Measurements from ENCODE around the gene PTRH2. TPM values are rescaled to one million over a fixed set of nuclear protein-coding genes. Genes with fewer than 3 reads are reported as not detected.

PTRH2 gene
- total and polyA plus RNA-seq, 4 donors, result 10.5 to 66.0 (median 29.1) TPM

DNA sequence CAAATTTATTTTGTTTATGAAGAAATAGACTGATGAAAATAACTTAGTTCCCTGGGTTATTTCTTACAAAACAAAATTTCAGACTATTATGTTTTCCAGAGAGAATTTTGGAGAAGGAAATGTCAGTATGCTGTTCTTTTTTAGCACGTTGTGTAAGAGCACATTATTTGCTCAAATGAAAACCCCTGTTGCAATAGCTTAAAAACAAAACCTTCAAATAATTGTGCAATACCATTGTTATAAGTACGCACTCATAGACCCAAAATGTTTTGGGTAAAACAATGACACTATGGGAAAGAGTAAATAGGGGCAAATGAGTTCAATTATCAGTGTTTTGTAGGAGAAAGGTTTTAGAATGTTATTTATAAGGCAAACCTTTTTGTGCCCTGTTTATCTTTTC, 18.5 kb upstream of the PTRH2 start:
- TF ChIP-seq, protein P1, sequence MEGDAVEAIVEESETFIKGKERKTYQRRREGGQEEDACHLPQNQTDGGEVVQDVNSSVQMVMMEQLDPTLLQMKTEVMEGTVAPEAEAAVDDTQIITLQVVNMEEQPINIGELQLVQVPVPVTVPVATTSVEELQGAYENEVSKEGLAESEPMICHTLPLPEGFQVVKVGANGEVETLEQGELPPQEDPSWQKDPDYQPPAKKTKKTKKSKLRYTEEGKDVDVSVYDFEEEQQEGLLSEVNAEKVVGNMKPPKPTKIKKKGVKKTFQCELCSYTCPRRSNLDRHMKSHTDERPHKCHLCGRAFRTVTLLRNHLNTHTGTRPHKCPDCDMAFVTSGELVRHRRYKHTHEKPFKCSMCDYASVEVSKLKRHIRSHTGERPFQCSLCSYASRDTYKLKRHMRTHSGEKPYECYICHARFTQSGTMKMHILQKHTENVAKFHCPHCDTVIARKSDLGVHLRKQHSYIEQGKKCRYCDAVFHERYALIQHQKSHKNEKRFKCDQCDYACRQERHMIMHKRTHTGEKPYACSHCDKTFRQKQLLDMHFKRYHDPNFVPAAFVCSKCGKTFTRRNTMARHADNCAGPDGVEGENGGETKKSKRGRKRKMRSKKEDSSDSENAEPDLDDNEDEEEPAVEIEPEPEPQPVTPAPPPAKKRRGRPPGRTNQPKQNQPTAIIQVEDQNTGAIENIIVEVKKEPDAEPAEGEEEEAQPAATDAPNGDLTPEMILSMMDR (IDR thresholded peaks at IDR 0.05; ENCODE audit: control extremely low read depth, extremely low read depth), result no peak
- ATAC-seq (ENCODE audit: insufficient read depth, low FRiP score) (peak; percentile 11), DNase-seq (peak in 2 of 3 donors; percentile 76 to 84)
- Histone ChIP-seq H3K36me3 (ENCODE audit: control insufficient read depth in 4 of 4, insufficient read depth in 4 of 4, low read length in 4 of 4) (no peaks in the 10 kb centered on the region), H3K9me3 (ENCODE audit: control insufficient read depth in 4 of 4, insufficient read depth in 3 of 4, low read length in 3 of 4) (no peaks in the 10 kb centered on the region), H3K4me1 (ENCODE audit: control insufficient read depth in 5 of 5, insufficient read depth in 5 of 5, low read length in 5 of 5) (peaks cover 0 to 12% (median 8%) of the 10 kb centered on the region in 5 donors), H3K4me3 (no peak overlapping the region), H3K9ac (ENCODE audit: insufficient read depth in 1 of 2, low read length in 2 of 2) (peak overlapping the region in 1 of 2 donors; percentile 61), H3K27ac (ENCODE audit: low read depth in 1 of 2, low read length in 1 of 2) (no peak overlapping the region), H3K27me3 (ENCODE audit: control insufficient read depth in 3 of 3, insufficient read depth in 3 of 3, low read length in 2 of 3) (no peaks in the 10 kb centered on the region)
- 13 to 27% methylated on average over 2 of the region's 2 CpGs for WGBS, 2 donors

DNA sequence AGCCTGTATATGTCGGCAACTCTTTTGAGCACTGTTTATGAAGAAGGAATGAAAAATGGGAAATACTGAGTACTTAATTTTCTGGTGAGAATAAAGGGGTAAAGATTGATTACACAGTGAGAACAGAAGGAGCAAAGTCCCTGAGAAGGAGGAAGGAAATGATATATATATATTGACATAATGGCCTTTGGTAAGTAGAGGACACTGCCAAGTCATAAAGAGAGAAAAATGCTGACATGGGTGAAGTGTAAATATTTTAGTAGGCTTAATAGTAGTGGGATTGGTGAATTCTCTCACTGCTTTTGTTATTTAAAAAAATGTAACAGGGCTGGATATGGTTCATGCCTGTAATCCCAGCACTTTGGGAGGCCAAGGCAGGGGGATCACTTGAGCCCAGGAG, 16.4 kb upstream of the PTRH2 start:
- WGBS, 2 donors, result 72 to 76% methylated on average over 1 of the region's 1 CpG
- Histone ChIP-seq H3K27me3 (ENCODE audit: control insufficient read depth in 3 of 3, insufficient read depth in 3 of 3, low read length in 2 of 3) (no peaks in the 10 kb centered on the region), H3K36me3 (ENCODE audit: control insufficient read depth in 4 of 4, insufficient read depth in 4 of 4, low read length in 4 of 4) (no peaks in the 10 kb centered on the region), H3K9ac (ENCODE audit: insufficient read depth in 1 of 2, low read length in 2 of 2) (no peak overlapping the region), H3K4me1 (ENCODE audit: control insufficient read depth in 5 of 5, insufficient read depth in 5 of 5, low read length in 5 of 5) (peaks cover 0 to 12% (median 8%) of the 10 kb centered on the region in 5 donors), H3K9me3 (ENCODE audit: control insufficient read depth in 4 of 4, insufficient read depth in 3 of 4, low read length in 3 of 4) (no peaks in the 10 kb centered on the region), H3K4me3 (no peak overlapping the region), H3K27ac (ENCODE audit: low read depth in 1 of 2, low read length in 1 of 2) (no peak overlapping the region)
- DNase-seq, result no peak
- TF ChIP-seq, protein P1 (IDR thresholded peaks at IDR 0.05; ENCODE audit: control extremely low read depth, extremely low read depth), result no peak
- no peak for ATAC-seq (ENCODE audit: insufficient read depth, low FRiP score)

DNA sequence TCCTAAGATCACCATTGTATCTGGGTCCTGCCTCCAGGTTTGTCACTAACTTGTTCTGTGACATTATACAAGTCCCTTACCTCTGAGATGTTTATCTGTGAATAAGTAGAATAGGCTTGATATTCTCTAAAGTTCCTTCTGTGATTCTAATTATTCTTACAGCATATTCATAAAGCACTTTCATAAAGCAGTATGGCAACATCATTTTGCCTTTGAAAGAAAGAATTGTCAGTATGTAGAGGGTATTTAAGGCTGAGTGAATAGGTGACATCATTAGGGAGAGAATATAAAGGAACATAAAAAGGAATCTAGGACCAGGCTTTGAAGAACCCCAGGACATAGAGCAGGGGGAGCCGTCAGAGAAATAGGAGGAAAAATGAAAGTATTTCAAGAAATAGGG, 15.8 kb upstream of the PTRH2 start:
- H3K4me3 ChIP-seq, result no peak overlapping the region
- H3K9ac ChIP-seq (ENCODE audit: insufficient read depth in 1 of 2, low read length in 2 of 2), result no peak overlapping the region
- peaks cover 0 to 12% (median 8%) of the 10 kb centered on the region in 5 donors for H3K4me1 ChIP-seq (ENCODE audit: control insufficient read depth in 5 of 5, insufficient read depth in 5 of 5, low read length in 5 of 5)
- no peaks in the 10 kb centered on the region for H3K9me3 ChIP-seq (ENCODE audit: control insufficient read depth in 4 of 4, insufficient read depth in 3 of 4, low read length in 3 of 4)
- no peaks in the 10 kb centered on the region for H3K27me3 ChIP-seq (ENCODE audit: control insufficient read depth in 3 of 3, insufficient read depth in 3 of 3, low read length in 2 of 3)
- TF ChIP-seq, protein P1 (IDR thresholded peaks at IDR 0.05; ENCODE audit: control extremely low read depth, extremely low read depth), result no peak
- H3K27ac ChIP-seq (ENCODE audit: low read depth in 1 of 2, low read length in 1 of 2), result no peak overlapping the region
- ATAC-seq (ENCODE audit: insufficient read depth, low FRiP score), result no peak
- no peak for DNase-seq
- WGBS, 2 donors, result 57 to 60% methylated on average over 1 of the region's 1 CpG
- no peaks in the 10 kb centered on the region for H3K36me3 ChIP-seq (ENCODE audit: control insufficient read depth in 4 of 4, insufficient read depth in 4 of 4, low read length in 4 of 4)

DNA sequence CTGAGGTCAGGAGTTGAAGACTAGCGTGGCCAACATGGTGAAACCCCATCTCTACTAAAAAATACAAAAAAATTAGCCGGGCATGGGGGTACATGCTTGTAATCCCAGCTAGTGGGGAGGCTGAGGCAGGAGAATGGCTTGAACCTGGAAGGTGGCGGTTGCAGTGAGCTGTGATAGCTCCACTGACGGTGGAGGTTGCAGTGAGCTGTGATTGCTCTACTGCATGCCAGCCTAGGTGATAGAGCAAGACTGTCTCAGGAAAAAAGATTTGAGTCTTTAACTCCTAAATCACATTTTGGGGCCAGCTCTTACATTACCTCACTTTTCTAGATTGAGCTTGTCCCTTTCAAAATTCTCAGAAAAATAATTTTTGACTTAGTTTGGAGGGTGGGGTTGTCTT, 15.4 kb upstream of the PTRH2 start:
- Histone ChIP-seq H3K27ac (ENCODE audit: low read depth in 1 of 2, low read length in 1 of 2) (no peak overlapping the region), H3K4me3 (no peak overlapping the region), H3K9me3 (ENCODE audit: control insufficient read depth in 4 of 4, insufficient read depth in 3 of 4, low read length in 3 of 4) (no peaks in the 10 kb centered on the region), H3K36me3 (ENCODE audit: control insufficient read depth in 4 of 4, insufficient read depth in 4 of 4, low read length in 4 of 4) (no peaks in the 10 kb centered on the region), H3K9ac (ENCODE audit: insufficient read depth in 1 of 2, low read length in 2 of 2) (no peak overlapping the region), H3K27me3 (ENCODE audit: control insufficient read depth in 3 of 3, insufficient read depth in 3 of 3, low read length in 2 of 3) (no peaks in the 10 kb centered on the region), H3K4me1 (ENCODE audit: control insufficient read depth in 5 of 5, insufficient read depth in 5 of 5, low read length in 5 of 5) (peaks cover 0 to 12% (median 8%) of the 10 kb centered on the region in 5 donors)
- 95 to 97% methylated on average over 4 of the region's 4 CpGs for WGBS, 2 donors
- DNase-seq, result no peak
- TF ChIP-seq, protein P1 (IDR thresholded peaks at IDR 0.05; ENCODE audit: control extremely low read depth, extremely low read depth), result no peak
- no peak for ATAC-seq (ENCODE audit: insufficient read depth, low FRiP score)
